Measurements from ENCODE around the gene ABITRAM. TPM values are rescaled to one million over a fixed set of nuclear protein-coding genes. Genes with fewer than 3 reads are reported as not detected.

The ABITRAM gene
- total RNA-seq, 1 donor: 9.0 TPM

DNA sequence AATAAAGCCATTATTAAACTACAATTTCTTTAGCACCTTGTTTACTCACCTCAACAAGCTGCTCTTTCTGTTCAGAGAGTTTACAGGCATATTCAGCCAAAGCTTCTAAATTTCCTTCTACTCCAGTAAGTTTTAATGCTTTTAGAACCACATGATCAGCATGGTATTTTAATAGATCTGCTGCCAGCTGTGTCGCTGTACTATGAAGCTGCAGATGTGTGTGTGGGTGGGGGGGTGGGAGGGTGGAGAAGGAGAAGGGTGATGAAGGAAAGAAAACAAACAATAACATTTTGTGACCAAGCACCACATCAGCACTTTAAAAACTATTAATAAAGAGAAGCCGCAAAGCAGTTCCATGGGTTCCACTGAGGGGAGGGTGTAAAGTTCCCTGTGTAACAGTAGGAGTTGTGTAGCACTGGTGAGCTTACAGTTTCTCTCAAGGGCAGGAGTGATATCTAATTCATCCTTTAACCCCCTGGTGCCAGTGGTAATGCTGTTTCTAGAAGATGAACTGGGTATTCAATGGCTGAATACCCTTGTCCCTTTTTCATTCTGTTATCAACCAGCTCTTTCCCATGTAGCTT, 38.5 kb downstream of the ABITRAM start:
- Histone ChIP-seq H3K4me3 (ENCODE audit: insufficient read depth, low read length) (no peak overlapping the region), H3K27me3 (ENCODE audit: insufficient read depth, low read length) (no peaks in the 10 kb centered on the region), H4K20me1 (ENCODE audit: insufficient read depth, low read length) (no peaks in the 10 kb centered on the region), H3K36me3 (ENCODE audit: insufficient read depth, low read length) (peaks cover 52% of the 10 kb centered on the region), H3K79me2 (ENCODE audit: insufficient read depth, low read length) (no peaks in the 10 kb centered on the region), H3K27ac (ENCODE audit: low read depth, low read length) (no peak overlapping the region), H3K4me2 (ENCODE audit: insufficient read depth, low read length) (no peak overlapping the region), H2AFZ (ENCODE audit: low read length) (no peak overlapping the region), H3K4me1 (ENCODE audit: insufficient read depth, low read length) (peaks cover 2% of the 10 kb centered on the region), H3K9me3 (ENCODE audit: low read depth, low read length) (no peaks in the 10 kb centered on the region)
- no peak for DNase-seq (ENCODE audit: insufficient read length, low spot score, missing footprints)
- no peak for TF ChIP-seq CTCF (IDR thresholded peaks at IDR 0.05; ENCODE audit: extremely low read depth, low read depth, low read length)

DNA sequence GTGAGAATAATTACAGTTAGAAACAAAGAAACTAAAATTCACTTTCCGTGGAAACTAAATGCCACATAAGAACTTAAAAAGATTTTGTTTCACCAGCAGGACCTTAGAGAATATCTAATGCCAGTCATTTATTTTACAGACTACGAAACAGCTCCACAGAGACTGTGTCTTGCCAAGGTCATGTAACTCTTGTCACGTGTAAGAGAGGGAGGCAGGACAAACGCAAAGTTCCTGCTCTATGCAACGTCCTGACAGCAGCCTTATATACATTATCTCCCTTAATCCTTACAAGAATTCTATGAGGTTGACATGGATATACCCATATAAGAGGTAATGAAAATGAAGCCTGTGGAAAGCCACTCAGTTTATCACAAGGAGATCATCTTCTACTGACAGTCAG, 39.7 kb downstream of the ABITRAM start:
- no peaks in the 10 kb centered on the region for H3K9me3 ChIP-seq (ENCODE audit: low read depth, low read length)
- no peak overlapping the region for H3K27ac ChIP-seq (ENCODE audit: low read depth, low read length)
- H3K79me2 ChIP-seq (ENCODE audit: insufficient read depth, low read length): no peaks in the 10 kb centered on the region
- H3K4me2 ChIP-seq (ENCODE audit: insufficient read depth, low read length): no peak overlapping the region
- no peaks in the 10 kb centered on the region for H4K20me1 ChIP-seq (ENCODE audit: insufficient read depth, low read length)
- DNase-seq (ENCODE audit: insufficient read length, low spot score, missing footprints): no peak
- H3K36me3 ChIP-seq (ENCODE audit: insufficient read depth, low read length): peaks cover 51% of the 10 kb centered on the region
- peaks cover 2% of the 10 kb centered on the region for H3K4me1 ChIP-seq (ENCODE audit: insufficient read depth, low read length)
- no peak overlapping the region for H2AFZ ChIP-seq (ENCODE audit: low read length)
- TF ChIP-seq CTCF (IDR thresholded peaks at IDR 0.05; ENCODE audit: extremely low read depth, low read depth, low read length): no peak
- H3K4me3 ChIP-seq (ENCODE audit: insufficient read depth, low read length): no peak overlapping the region
- H3K27me3 ChIP-seq (ENCODE audit: insufficient read depth, low read length): no peaks in the 10 kb centered on the region

- no peaks in the 10 kb centered on the region for H3K79me2 ChIP-seq (ENCODE audit: insufficient read depth, low read length)
- peaks cover 47% of the 10 kb centered on the region for H3K36me3 ChIP-seq (ENCODE audit: insufficient read depth, low read length)
- DNase-seq (ENCODE audit: insufficient read length, low spot score, missing footprints): no peak
- H4K20me1 ChIP-seq (ENCODE audit: insufficient read depth, low read length): no peaks in the 10 kb centered on the region
- H3K27me3 ChIP-seq (ENCODE audit: insufficient read depth, low read length): no peaks in the 10 kb centered on the region
- no peak for TF ChIP-seq CTCF (IDR thresholded peaks at IDR 0.05; ENCODE audit: extremely low read depth, low read depth, low read length)
- H3K4me3 ChIP-seq (ENCODE audit: insufficient read depth, low read length): no peak overlapping the region
- H3K4me2 ChIP-seq (ENCODE audit: insufficient read depth, low read length): no peak overlapping the region
- H3K4me1 ChIP-seq (ENCODE audit: insufficient read depth, low read length): no peaks in the 10 kb centered on the region
- no peak overlapping the region for H3K27ac ChIP-seq (ENCODE audit: low read depth, low read length)
- no peak overlapping the region for H2AFZ ChIP-seq (ENCODE audit: low read length)
- no peaks in the 10 kb centered on the region for H3K9me3 ChIP-seq (ENCODE audit: low read depth, low read length)
Observed at GRCh38 chr9:108978205-108978604, 44.0 kb downstream of the ABITRAM start.

DNA sequence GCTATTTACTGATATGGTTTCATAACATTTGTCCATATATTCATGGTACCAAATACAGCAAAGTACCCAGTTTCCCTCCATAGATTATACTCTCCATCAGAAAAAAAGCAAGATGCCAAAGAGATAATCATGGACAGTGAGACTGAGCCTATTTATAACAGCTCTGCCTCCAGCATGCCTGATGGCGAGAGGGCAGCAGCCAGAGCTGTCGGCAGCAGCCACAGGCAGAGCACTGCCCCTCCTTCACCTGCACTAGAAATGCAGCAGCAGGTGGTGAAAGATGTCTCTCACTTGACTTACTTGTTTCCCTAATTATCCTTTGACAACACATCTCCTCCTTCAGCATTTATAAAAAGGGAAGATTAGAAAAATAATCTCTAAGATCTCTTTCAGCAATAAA, 46.7 kb downstream of the ABITRAM start:
- no peaks in the 10 kb centered on the region for H3K27me3 ChIP-seq (ENCODE audit: insufficient read depth, low read length)
- H3K27ac ChIP-seq (ENCODE audit: low read depth, low read length): no peak overlapping the region
- no peak overlapping the region for H2AFZ ChIP-seq (ENCODE audit: low read length)
- no peak for TF ChIP-seq CTCF (IDR thresholded peaks at IDR 0.05; ENCODE audit: extremely low read depth, low read depth, low read length)
- DNase-seq (ENCODE audit: insufficient read length, low spot score, missing footprints): no peak
- H3K79me2 ChIP-seq (ENCODE audit: insufficient read depth, low read length): no peaks in the 10 kb centered on the region
- no peaks in the 10 kb centered on the region for H3K9me3 ChIP-seq (ENCODE audit: low read depth, low read length)
- H3K4me2 ChIP-seq (ENCODE audit: insufficient read depth, low read length): no peak overlapping the region
- H3K4me1 ChIP-seq (ENCODE audit: insufficient read depth, low read length): no peaks in the 10 kb centered on the region
- H3K36me3 ChIP-seq (ENCODE audit: insufficient read depth, low read length): peaks cover 52% of the 10 kb centered on the region
- H3K4me3 ChIP-seq (ENCODE audit: insufficient read depth, low read length): no peak overlapping the region
- no peaks in the 10 kb centered on the region for H4K20me1 ChIP-seq (ENCODE audit: insufficient read depth, low read length)

Measured in osteoblast (primary cell).